GM21576 (cell line): ENCODE data around the gene MAP3K8.

ENCODE experiments used
- ATAC-seq: cut with Tn5 transposase; IDR thresholded peaks from one replicate; pipeline ENCODE4 v1.9.1; 2021; ENCODE audit warnings: mild to moderate bottlenecking, moderate library complexity; ENCODE audit not compliant: unreplicated experiment

MAP3K8 gene

DNA sequence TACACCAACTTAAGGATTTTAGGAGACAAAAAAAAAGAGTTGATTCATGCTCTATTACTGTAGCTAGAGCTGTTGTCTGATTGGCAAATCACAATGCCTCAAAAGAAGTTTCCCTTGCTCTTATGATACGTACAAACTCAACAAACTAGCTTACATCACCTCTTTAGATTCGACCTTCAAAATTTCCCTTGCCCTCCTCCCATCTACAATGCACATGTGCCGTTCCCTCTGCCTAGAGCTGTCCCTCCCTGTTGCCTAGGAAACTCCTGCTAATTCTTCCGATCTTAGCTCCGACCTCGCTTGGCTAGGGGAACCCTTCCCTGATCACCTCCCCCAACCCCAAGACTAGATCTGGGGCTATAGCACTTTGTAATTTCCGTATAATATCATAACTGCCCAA, 55.4 kb downstream of the MAP3K8 start:
- no peak for ATAC-seq

DNA sequence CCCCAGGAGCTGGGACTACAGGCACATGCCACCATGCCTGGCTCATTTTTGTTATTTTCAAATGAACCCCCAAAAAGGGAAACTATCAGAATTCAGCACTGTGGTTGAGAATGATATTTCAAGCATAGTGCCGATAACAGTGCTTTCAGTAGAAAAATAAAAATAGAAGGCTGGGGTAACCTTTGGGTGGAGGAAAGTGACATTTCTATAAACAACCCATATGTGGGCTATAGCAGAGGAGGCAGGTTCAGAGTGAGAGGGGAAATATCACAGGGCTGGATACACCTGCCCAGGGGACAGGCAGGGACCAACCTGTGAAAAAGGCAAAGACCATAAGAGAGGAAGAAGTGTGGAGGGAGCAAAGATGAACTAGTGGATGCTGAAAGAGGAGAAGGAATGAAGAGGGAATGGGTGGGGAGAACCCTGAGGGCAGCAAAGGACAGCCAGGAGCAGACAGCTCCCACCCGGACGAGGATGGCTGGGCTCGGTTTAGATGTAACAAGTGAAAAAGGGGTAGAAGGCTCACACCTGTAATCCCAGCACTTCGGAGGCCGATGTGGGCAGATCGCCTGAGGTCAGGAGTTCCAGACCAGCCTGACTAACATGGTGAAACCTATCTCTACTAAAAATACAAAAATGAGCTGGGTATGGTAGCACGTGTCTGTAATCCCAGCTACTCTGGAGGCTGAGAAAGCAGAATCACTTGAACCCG, 56.5 kb downstream of the MAP3K8 start:
- ATAC-seq: peak; percentile 48

DNA sequence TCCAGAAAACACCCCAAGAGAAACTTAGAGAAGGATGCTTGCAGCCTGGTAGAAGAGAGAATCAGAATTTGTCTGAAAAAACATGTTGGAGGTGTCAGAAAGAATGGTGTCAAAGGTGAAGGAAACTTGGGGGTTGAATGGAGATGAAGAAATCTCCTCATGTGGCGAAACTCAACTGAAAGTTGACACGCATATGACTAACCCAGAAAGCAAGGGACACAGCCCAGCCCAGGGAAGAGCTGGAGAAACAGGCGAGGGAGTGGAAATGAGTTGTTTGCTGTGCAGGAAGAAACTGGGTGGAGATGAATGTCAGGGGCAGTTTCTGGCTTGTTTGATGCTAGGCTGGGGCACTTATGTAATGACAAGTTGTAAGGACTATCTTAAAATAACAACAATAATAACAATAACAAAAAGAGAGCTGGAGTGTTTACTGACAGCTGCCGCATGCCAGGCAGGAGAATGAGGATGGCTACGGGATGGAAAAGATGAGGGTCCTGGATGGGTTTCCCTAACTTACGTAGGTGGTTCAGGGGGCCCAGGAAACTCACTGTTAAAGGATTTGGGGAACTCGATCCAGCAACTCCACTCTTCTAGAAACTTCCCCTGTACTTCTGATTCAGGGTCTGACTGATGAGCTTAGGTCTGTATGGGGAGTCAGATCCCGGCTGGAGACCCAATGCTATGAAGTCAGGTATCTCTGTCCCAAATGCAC, 57.4 kb downstream of the MAP3K8 start:
- no peak for ATAC-seq

DNA sequence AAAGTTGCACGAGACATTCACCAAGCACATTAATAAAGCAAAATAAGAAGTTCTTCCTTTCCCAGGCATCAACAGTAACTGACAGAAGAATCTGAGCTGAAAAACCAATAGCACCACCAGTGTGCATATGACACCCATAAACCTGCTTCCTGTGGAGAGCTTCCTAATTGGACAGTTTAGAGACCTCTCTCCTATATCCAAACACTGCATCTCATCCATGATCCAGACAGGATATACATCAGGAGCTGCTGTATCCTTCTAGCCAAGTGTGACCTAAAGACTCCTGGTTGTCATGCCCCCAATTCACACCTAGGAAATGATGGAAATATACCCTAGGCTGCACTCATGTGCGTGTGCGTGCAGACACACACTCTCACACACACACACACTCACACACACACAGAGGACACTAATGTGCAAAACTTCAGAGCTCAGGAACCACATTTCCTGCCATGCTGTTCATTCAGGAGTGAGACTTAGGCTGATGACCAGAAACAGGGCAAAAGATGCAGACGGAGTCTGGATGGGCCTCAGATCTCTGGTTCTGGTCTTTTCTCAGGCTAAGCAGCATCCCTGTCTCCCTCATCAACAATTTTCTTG, 58.0 kb downstream of the MAP3K8 start:
- ATAC-seq: no peak

DNA sequence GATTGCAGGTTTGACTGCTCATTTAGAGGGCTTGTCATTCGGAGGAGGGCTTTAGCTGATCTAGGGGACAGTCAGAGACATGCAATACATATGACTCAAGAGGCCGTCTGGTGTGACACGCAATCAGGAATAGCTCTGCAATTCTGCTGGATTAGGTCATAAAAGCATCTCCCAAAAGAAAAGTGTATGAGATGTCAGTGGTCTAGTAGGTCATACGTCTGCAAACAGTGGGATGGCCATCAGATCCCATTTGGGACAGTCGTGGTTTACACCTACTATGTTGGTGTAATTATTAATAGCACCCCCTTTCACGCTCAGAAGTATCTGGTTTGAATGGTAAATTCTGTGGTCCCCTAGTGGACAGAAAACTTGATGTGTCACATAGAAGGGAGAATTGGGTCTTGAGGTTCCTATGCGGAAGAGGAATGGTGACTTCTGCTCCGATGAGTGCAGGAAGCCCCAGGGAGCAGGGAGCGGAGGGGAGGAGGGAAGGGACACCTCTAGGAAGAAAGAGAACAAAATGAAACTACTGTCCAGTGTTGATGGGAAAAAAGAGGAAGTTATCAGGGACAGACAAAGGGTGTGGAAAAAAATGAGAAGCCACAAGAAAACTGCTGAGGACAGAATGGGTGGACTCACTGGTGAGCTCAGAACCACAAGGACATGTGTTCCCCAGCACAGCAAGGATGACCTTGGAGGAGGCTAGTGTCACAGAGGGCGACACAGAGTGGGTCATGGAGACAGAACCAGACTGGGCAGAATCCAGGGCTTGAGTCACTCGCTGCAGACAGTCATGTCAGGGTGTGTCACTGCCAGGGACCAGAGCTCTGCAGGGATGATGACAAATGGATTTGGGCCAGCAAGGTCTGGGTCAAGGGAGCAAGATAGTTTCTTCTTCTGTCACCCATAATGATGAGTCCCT, 59.9 kb downstream of the MAP3K8 start:
- ATAC-seq: no peak

DNA sequence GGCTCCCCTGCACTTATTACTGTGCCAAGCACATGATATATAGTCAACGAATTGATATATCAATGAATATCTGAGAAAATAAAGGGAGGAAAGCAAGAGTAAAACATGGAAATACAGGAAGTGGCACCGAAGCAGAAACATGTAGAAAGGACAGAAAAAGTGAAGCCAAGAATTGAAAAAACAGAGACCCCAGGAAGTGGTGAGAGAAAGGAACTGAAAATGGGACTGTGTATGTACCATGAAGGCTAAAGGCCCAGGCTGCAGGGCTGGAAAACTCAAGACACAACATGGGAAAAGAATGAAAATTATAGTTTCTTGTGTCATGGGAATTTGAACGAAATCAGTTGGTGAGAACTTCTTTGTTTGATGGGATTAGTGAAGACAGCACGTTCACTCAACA, 60.6 kb downstream of the MAP3K8 start:
- ATAC-seq: no peak

DNA sequence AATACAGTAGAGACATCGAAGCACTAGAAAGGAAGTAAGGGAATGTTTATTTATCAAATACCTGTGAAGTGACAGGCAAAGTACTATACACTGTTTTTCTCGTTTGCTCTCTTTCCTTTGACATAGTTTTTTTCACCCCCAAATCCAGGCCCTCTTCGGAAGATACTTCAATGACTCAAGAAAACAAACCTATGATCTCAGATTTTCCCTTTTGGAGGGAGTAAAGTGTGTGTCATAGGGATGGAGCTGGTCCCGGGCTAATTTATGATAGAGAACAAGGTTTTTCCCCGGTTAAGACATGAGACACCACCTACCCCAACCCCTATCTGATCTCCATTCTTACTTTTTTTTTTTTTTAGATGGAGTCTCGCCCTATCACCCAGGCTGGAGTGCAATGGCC, 61.7 kb downstream of the MAP3K8 start:
- no peak for ATAC-seq

DNA sequence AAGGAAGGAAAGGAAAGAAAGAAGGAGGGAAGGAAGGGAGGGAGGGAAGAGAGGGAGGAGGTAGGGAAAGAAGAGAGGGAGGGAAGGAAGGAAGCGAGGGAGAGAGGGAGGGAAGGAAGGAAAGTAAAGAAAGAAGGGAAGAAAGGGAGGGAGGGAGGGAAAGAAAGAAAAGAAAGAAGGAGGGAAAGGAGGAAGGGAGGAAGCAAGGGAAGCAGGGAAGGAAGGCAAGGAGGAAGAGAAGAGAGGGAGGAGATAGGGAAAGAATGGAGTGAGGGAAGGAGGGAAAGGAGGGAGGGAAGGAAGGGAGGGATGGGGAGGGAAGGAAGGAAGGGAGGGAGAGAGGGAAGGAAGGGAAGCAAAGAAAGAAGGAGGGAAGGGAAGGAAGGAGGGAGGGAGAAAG, 65.8 kb downstream of the MAP3K8 start:
- ATAC-seq: no peak

DNA sequence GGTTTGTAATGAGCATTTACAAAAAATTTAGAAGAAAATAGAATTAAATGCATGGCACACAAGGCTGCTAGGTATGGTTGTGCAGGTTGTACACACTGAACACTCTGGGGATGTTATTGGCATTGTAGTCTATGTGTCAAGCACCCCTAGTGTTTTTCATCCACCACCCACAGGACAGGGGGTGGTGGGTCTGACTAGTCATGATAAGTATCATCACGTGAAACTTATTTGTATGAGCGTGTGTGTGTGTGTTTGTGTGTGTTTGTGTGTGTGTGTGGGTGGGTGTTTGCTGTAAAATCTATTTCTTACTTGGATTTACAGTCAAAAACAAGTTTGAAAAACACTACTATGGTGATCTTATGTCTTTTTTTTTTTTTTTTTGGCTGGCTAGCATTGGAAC, 66.5 kb downstream of the MAP3K8 start:
- no peak for ATAC-seq

DNA sequence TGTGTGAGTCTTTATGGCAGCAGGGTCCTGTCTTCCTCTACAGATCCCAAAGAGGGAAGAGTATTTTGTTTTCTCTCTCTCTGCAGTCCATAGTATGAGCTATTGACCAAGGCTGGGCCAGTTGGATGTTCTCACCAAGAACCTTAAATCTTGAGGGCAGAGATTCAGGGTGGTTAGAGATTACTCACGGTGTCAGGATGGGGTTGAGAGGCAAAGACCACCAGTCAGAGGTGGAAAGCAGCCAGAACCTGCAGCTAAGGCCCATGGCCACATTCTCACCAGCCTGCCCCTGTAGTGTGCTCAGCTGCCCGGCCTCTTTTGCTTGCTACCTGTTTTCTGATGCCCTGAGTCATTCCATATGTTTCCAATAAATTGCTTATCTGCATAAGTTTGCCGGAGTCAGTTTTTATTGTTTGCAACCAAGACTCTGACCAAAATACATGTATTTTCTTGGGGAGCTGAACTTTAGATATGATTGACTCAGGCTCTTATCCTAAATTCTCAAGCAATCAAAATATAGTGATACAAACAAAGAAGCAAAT, 67.0 kb downstream of the MAP3K8 start:
- no peak for ATAC-seq

DNA sequence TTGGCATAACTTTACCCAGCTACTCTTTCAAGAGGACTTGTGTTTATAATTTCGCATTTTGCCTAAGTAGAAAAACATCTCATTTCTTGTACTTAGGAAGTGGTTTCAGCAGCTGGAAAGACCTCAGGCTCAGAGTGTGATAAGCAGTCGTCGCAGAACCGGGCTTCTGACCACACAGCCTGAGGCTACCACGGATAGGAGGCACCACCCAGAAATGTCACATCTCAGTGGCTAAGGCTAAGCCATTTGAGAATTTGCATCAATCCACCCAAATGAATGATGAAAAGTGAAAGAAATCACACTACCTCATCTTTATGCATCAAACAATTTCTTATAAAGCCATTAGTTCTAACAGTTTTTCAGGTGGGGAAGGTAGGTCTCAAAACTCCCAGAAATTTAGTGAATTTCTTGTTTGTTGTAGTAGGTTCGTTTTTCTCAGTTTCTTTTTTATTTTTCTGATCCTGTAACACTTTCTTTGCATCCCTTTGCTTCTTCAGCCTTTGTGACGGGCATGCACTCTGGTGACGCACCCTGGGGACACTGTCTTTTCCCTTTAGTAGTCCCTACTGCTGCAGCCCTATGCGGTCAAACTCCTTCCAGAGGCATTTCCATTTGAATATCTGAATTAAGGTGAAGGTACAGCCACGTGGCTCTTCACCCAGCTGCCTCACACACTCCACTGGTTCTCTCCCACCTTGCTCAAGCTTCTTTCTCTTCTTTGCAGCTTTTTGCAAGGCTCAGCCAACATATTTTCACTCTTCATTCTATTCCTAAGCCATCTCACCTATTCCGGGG, 68.5 kb downstream of the MAP3K8 start:
- ATAC-seq: peak; percentile 75

DNA sequence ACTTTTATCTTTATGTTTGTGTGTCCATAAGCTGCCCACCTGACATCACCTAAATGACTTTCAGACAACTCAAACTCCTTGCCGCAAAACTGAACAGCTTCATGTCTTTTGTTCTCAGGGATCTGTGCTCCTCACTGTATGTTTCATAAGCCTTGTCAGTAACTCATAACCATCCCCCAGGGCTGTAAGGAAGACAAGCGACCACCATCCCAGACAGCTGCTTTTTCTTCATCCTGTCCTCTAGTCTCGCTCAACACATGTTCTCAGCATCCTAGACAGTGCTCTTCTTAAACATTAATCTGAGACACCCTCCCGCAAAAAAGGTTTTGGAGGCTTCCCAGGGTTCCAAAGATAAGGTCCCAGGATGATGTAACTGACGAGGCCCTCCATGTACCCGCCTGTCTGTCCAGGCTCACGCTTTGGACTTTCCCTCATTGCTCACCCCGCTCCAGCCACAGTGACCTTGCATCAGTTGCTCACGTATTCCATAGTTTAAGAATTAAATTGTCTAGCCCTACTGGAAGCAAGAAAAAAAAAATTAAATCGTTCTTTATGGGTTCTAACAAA, 69.8 kb downstream of the MAP3K8 start:
- ATAC-seq: no peak

DNA sequence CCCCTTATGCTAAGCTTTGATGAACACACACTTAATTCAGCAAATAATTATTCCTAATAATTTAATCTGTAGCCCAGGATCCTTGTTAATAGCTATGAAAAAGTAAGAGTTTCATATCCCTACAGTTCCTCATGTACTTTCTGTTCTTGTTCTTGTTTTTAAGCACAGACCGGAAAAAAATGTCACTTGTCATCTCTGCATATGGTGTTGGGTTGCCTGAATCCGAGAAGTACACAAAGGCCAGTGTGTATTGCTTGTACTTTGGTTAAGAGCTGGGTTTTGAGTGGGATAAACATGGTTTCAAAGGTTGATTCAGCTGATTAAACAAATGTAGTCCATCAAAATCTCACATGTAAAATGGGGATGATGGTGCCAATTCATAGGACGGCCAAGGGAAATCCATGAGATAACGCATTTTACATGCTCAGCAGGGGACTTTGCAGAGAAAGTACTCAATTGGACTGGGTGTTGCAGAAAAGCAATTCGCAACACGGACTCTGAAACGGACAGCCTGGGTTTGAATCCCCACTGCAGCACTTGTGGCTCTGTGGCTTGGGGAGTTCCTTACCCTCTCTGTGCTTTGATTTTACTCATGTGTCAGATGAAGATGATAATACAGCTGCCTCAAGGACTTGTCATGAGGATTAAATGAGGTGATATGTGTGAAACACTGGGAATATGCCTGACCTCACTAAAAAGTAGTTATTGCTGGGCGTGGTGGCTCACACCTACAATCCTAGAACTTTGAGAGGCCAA, 71.7 kb downstream of the MAP3K8 start:
- no peak for ATAC-seq

DNA sequence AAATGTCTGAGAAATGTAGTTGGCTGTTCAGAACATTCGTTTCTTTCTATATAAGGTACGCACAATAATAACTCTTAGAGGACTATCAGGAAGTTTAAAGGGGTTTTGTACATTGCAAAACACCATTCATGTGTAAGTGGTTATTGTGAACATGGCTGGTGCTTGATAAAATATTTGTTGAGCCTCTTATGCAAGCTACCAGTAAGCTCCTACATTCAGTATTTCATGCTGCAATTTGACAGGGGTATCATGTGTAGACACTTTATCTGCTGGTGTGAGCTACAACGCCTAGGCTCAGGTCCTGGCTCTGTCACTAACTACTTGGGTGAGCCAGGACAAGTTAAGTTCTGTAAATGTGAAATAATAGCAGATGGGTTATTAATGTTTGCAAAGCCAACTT, 75.5 kb downstream of the MAP3K8 start:
- no peak for ATAC-seq

DNA sequence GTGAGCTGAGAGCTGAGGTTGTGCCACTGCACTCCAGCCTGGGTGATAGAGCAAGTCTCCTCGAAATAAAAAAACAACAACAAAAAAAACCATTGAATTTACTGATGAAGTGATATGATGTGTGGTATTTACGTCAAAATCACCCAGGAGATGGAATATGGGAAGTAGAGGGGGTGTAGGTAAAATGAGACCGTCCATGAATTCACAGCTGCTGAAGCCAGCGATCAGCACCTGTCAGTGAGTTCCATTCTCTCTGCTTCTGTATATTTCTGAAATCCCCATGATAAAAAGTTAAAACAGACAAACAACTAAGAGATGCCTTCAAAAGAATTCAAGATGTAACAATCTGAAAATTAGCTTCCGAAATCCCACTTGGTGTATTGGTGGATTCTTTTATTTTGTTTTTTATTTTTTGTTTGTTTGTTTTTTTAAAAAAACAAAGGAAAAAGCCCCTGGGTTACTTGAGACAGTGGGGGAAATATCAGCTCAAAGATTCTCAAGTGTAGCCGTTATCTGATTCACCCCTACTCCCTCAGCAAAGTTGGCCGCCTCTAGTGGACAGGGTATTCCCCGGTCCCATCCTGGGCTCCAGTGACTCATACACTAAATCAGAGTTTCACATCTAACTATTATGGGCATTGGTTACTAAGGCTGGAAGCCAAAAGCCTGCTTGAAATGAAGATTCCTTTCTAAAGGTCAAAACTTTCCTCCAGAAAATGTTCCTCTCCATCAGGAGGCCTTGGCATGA, 76.4 kb downstream of the MAP3K8 start:
- peak; percentile 89 for ATAC-seq

DNA sequence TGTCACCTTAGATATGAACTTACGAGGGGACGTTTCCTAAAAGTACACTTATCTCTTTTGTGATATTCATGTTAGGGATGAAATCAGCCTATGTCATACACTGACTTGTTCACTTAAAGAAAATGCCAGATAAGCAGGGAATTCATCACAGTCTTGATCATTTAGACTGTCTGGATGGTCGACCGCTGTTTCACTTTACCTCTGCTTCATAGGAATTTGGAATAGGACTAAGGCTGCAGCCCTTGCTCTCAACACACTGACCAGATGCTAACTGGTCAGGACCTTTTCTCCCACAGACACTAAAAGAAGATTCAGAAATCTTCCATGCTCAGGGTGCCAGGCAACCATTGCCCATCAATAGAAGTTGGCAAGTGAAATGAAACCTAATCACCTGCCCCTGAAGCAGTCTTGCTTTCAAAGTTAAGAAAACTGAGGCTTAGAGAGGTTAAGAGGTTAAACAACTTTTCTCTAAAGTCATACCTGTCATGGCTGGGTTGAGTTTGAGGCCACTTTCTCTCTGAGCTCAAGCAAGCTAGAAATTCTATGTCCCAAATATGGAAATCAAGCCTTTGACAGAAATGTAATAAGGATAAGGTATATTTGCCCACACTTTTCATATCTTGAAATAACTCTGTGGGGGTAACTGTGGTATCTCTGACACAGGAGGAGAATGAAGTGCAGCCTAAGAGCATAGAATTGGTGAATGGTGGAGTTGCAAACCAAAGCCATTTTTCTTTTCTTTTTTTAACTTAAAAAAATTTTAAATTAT, 77.1 kb downstream of the MAP3K8 start:
- ATAC-seq: peak; percentile 34
